Body of pancreas (tissue), 4 donors: ENCODE results near the gene STOX2. TPM values are rescaled to one million over a fixed set of nuclear protein-coding genes. Genes with fewer than 3 reads are reported as not detected.

Source experiments
- ATAC-seq: fragments of 150-250 bp; one replicate; pipeline ENCODE4 v1.9.1; 2016
- DNase-seq, 4 donors: peaks; one replicate each; pipeline ENCODE4 v3.0.0-alpha.2; 2019
- H3K27ac ChIP-seq, 4 donors: fragments of 200-600 bp; sonication (generic); 1 replicate in 3 of 4; 2 replicates in 1 of 4; pipeline versions ENCODE4 v1.5.1 to v1.6.1; 2016 to 2019; ENCODE audit warnings: mild to moderate bottlenecking in 1 of 4, mixed read lengths in 1 of 4, moderate library complexity in 1 of 4
- H3K27me3 ChIP-seq, 2 donors: fragments of 200-600 bp; sonication (generic); one replicate each; pipeline ENCODE4 v1.6.0; 2016; ENCODE audit warnings: mild to moderate bottlenecking in 1 of 2
- H3K36me3 ChIP-seq, 2 donors: fragments of 200-600 bp; sonication (generic); replicated peaks in 1 of 2; 2 replicates each; pipeline ENCODE4 v1.5.1; 2016; ENCODE audit warnings: low read depth in 2 of 2; ENCODE audit not compliant: insufficient read depth in 1 of 2
- H3K4me1 ChIP-seq: fragments of 200-600 bp; sonication (generic); one replicate; pipeline ENCODE4 v1.6.0; 2016
- H3K4me3 ChIP-seq, 2 donors: fragments of 200-600 bp; sonication (generic); 1 replicate in 1 of 2; 2 replicates in 1 of 2; pipeline ENCODE4 v1.5.1; 2016 to 2019
- H3K9me3 ChIP-seq, 3 donors: fragments of 200-600 bp; sonication (generic); 1 replicate in 2 of 3; 2 replicates in 1 of 3; pipeline ENCODE4 v1.5.1; 2016
- CTCF ChIP-seq, 7 experiments: fragments of 450-650 bp in 4 of 7; fragments of 200-600 bp in 3 of 7; sonication (generic) in 3 of 7; IDR thresholded peaks; one replicate each; pipeline ENCODE4 v1.5.1; 2016 to 2019; ENCODE audit warnings: antibody characterized with exemption in 7 of 7
- POLR2A ChIP-seq, 3 donors: fragments of 450-650 bp; IDR thresholded peaks; one replicate each; pipeline ENCODE4 v1.6.1; 2016; ENCODE audit warnings: antibody characterized with exemption in 3 of 3, mild to moderate bottlenecking in 2 of 3
- WGBS, 2 donors: methylation state at CpG; one replicate each; pipeline ENCODE4 v1.1.5; 2017; 5-methylcytosine and 5-hydroxymethylcytosine counted together
- intact Hi-C: fragments of 100-400 bp; cut with DNase I; formaldehyde crosslinking; loops from one replicate; pipeline ENCODE4 v1.15.1; 2023
- total RNA-seq, 2 donors: library from RNA; depleted of rRNA; stranded (reverse); fragments of >200 nt; gene quantifications; one replicate each; pipeline ENCODE4 v1.1.0, GENCODE V29; 2016

Gene STOX2
- total RNA-seq, 2 donors from 2014 or later: 15.0 to 15.8 TPM

GRCh38 chr4:183903021-183903760 is 1.9 kb upstream of the STOX2 start:
- WGBS, 2 donors: 80 to 82% methylated on average over 6 of the region's 6 CpGs
- no peak for TF ChIP-seq POLR2A (IDR thresholded peaks at IDR 0.05)
- TF ChIP-seq CTCF (IDR thresholded peaks at IDR 0.05): no peak
- intact Hi-C loops: no loop called here

GRCh38 chr4:183905593-183906488 is 734 bp downstream of the STOX2 start:
- Histone ChIP-seq H3K4me1 (peaks cover 31% of the 10 kb centered on the region), H3K27ac (peak overlapping the region; percentile 70 to 84 (median 80)), H3K36me3 (no peaks in the 10 kb centered on the region), H3K27me3 (no peaks in the 10 kb centered on the region), H3K9me3 (no peaks in the 10 kb centered on the region), H3K4me3 (peak overlapping the region; percentile 43 to 53)
- ATAC-seq (peak; percentile 57), DNase-seq (peak; percentile 50 to 66 (median 54))
- intact Hi-C loops: no loop called here
- 0 to 1% methylated on average over 23 to 90 of the region's 93 CpGs for WGBS, 2 donors
- peak in 1 of 7 experiments; percentile 0 for TF ChIP-seq CTCF (IDR thresholded peaks at IDR 0.05)
- TF ChIP-seq POLR2A (IDR thresholded peaks at IDR 0.05): peak in 2 of 3 donors; percentile 39 to 40

More at GRCh38 chr4:183903021-183903760, 1.9 kb upstream of the STOX2 start:
- no peaks in the 10 kb centered on the region for H3K36me3 ChIP-seq
- peaks cover 15% of the 10 kb centered on the region for H3K4me1 ChIP-seq
- H3K27ac ChIP-seq: no peak overlapping the region
- no peaks in the 10 kb centered on the region for H3K9me3 ChIP-seq
- no peak for DNase-seq
- H3K27me3 ChIP-seq: no peaks in the 10 kb centered on the region
- H3K4me3 ChIP-seq: no peak overlapping the region
- ATAC-seq: no peak

- TF ChIP-seq CTCF (IDR thresholded peaks at IDR 0.05) (no peak), POLR2A (IDR thresholded peaks at IDR 0.05) (no peak)
- intact Hi-C loops: no loop called here
- peak overlapping the region; percentile 43 to 53 for H3K4me3 ChIP-seq
- H3K4me1 ChIP-seq: peaks cover 31% of the 10 kb centered on the region
- no peaks in the 10 kb centered on the region for H3K27me3 ChIP-seq
- no peak for ATAC-seq
- DNase-seq: peak in 1 of 4 donors; percentile 18
- 5 to 16% methylated on average over 18 to 24 of the region's 25 CpGs for WGBS, 2 donors
- no peaks in the 10 kb centered on the region for H3K9me3 ChIP-seq
- peak overlapping the region in 1 of 4 donors; percentile 76 for H3K27ac ChIP-seq
- H3K36me3 ChIP-seq: no peaks in the 10 kb centered on the region
Observed at GRCh38 chr4:183906489-183906738, 1.3 kb downstream of the STOX2 start.

- ATAC-seq (no peak), DNase-seq (peak in 3 of 4 donors; percentile 22 to 41 (median 25))
- Histone ChIP-seq H3K4me1 (peaks cover 31% of the 10 kb centered on the region), H3K9me3 (no peaks in the 10 kb centered on the region), H3K27ac (peak overlapping the region in 1 of 4 donors; percentile 76), H3K27me3 (no peaks in the 10 kb centered on the region), H3K4me3 (peak overlapping the region; percentile 43 to 53), H3K36me3 (no peaks in the 10 kb centered on the region)
- 15 to 21% methylated on average over 18 to 54 of the region's 54 CpGs for WGBS, 2 donors
- intact Hi-C loops: no loop called here
- TF ChIP-seq CTCF (IDR thresholded peaks at IDR 0.05) (no peak), POLR2A (IDR thresholded peaks at IDR 0.05) (no peak)
Observed at GRCh38 chr4:183906739-183907651, 1.9 kb downstream of the STOX2 start.
